Smooth muscle cell (in vitro differentiated cells): ENCODE measurements around the gene PRR36. TPM values are rescaled to one million over a fixed set of nuclear protein-coding genes. Genes with fewer than 3 reads are reported as not detected.

Experiments used
- DNase-seq: peaks from one replicate; lab custom pipeline; 2025; ENCODE audit not compliant: unreplicated experiment; lab: John Stamatoyannopoulos, UW
- H2AFZ ChIP-seq: fragments of 200-600 bp; sonication (generic); 2 replicates; pipeline ENCODE4 v1.6.0; 2016; ENCODE audit warnings: antibody characterized with exemption, low read depth, mild to moderate bottlenecking
- H3F3A ChIP-seq: fragments of 200-600 bp; sonication (generic); 2 replicates; pipeline ENCODE4 v1.6.0; 2017; ENCODE audit warnings: antibody characterized with exemption, low read depth
- H3K27ac ChIP-seq: fragments of 200-600 bp; sonication (generic); 2 replicates; pipeline ENCODE4 v1.5.1; 2016; ENCODE audit warnings: low read depth, mild to moderate bottlenecking
- H3K27me3 ChIP-seq: fragments of 200-600 bp; sonication (generic); 2 replicates; pipeline ENCODE4 v1.6.1; 2016; ENCODE audit warnings: low read depth, mild to moderate bottlenecking
- H3K36me3 ChIP-seq: fragments of 200-600 bp; sonication (generic); 2 replicates; pipeline ENCODE4 v1.5.1; 2016; ENCODE audit warnings: low read depth
- H3K4me1 ChIP-seq: fragments of 200-600 bp; sonication (generic); 2 replicates; pipeline ENCODE4 v1.5.1; 2016; ENCODE audit warnings: low read depth
- H3K4me2 ChIP-seq: fragments of 200-600 bp; sonication (generic); 2 replicates; pipeline ENCODE4 v1.6.0; 2016; ENCODE audit warnings: mild to moderate bottlenecking
- H3K4me3 ChIP-seq: fragments of 200-600 bp; sonication (generic); 2 replicates; pipeline ENCODE4 v1.5.1; 2016; ENCODE audit warnings: mild to moderate bottlenecking
- H3K79me2 ChIP-seq: fragments of 200-600 bp; sonication (generic); 2 replicates; pipeline ENCODE4 v1.6.0; 2016; ENCODE audit warnings: low read depth, mild to moderate bottlenecking
- H3K9ac ChIP-seq: fragments of 200-600 bp; sonication (generic); 2 replicates; pipeline ENCODE4 v1.6.0; 2016; ENCODE audit warnings: low read depth
- H3K9me3 ChIP-seq: fragments of 200-600 bp; sonication (generic); replicated peaks from 2 replicates; pipeline ENCODE4 v1.5.1; 2016; ENCODE audit warnings: low read depth
- H4K20me1 ChIP-seq: fragments of 200-600 bp; sonication (generic); 2 replicates; pipeline ENCODE4 v1.6.0; 2016; ENCODE audit warnings: low read depth
- WGBS: methylation state at CpG from one replicate; pipeline ENCODE4 v1.1.7; 2016; ENCODE audit warnings: low lambda C conversion rate; 5-methylcytosine and 5-hydroxymethylcytosine counted together
- polyA plus RNA-seq: library from polyadenylated mRNA; unstranded; fragments of >200 nt; fragmentation: Nextera tagmentation; extraction: Ambion mirVana; gene quantifications from 2 replicates; pipeline ENCODE4 v1.2.1, GENCODE V29; 2016
- total RNA-seq: library from RNA; depleted of rRNA; stranded (reverse); fragments of >200 nt; gene quantifications from 2 replicates; pipeline ENCODE4 v1.2.3, GENCODE V29; 2014
- TF ChIP-seq, protein P1 (sequence below): fragments of 200-600 bp; sonication (generic); IDR thresholded peaks from 2 replicates; pipeline ENCODE4 v1.5.1; 2017; ENCODE audit warnings: borderline replicate concordance, mild to moderate bottlenecking, antibody characterized with exemption; ENCODE audit not compliant: insufficient read depth, poor library complexity, severe bottlenecking

Gene PRR36
- total and polyA plus RNA-seq, 2 experiments from 2014 or later = 0.13 to 0.57 TPM

DNA sequence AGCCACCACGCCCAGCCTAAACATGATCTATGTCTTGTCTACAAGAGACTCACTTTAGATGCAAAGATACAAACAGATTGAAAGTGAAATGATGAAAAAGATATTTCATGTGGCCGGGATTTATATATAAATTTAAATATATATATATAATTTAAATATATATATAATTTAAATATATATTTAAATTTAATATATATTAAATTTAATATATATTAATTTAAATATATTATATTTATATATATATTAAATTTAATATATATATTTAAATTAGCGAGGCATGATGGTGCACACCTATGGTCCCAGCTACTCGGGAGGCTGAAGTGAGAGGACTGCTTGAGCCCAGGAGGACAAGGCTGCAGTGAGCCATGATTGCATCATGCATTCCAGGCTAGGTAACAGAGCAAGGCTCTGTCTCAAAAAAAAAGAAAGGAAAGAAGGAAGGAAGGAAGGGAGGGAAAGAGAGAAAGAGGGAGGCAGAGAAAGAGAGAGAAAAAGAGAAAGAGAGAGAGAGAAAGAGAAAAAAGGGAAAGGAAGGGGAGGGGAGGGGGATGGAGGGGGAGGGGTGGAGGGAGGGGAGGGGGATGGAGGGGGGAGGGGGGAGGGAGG lies 51.2 kb downstream of the PRR36 start:
- H4K20me1 ChIP-seq = no peaks in the 10 kb centered on the region
- WGBS = 95% methylated on average over 4 of the region's 4 CpGs

GRCh38 chr19:7820588-7820987 lies 53.6 kb downstream of the PRR36 start:
- WGBS = 64% methylated on average over 3 of the region's 3 CpGs
- Histone ChIP-seq H3K9me3 (no peaks in the 10 kb centered on the region), H3K27ac (no peak overlapping the region)

More for the DNA sequence above, 51.2 kb downstream of the PRR36 start:
- DNase-seq = no peak
- Histone ChIP-seq H3K9me3 (no peaks in the 10 kb centered on the region), H3F3A (no peaks in the 10 kb centered on the region), H3K79me2 (no peaks in the 10 kb centered on the region), H3K4me2 (no peak overlapping the region), H3K36me3 (no peaks in the 10 kb centered on the region), H3K4me3 (no peak overlapping the region), H3K9ac (no peak overlapping the region), H3K27ac (no peak overlapping the region), H2AFZ (no peak overlapping the region), H3K27me3 (no peaks in the 10 kb centered on the region), H3K4me1 (no peaks in the 10 kb centered on the region)
- TF ChIP-seq, protein P1, sequence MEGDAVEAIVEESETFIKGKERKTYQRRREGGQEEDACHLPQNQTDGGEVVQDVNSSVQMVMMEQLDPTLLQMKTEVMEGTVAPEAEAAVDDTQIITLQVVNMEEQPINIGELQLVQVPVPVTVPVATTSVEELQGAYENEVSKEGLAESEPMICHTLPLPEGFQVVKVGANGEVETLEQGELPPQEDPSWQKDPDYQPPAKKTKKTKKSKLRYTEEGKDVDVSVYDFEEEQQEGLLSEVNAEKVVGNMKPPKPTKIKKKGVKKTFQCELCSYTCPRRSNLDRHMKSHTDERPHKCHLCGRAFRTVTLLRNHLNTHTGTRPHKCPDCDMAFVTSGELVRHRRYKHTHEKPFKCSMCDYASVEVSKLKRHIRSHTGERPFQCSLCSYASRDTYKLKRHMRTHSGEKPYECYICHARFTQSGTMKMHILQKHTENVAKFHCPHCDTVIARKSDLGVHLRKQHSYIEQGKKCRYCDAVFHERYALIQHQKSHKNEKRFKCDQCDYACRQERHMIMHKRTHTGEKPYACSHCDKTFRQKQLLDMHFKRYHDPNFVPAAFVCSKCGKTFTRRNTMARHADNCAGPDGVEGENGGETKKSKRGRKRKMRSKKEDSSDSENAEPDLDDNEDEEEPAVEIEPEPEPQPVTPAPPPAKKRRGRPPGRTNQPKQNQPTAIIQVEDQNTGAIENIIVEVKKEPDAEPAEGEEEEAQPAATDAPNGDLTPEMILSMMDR = no peak

DNA sequence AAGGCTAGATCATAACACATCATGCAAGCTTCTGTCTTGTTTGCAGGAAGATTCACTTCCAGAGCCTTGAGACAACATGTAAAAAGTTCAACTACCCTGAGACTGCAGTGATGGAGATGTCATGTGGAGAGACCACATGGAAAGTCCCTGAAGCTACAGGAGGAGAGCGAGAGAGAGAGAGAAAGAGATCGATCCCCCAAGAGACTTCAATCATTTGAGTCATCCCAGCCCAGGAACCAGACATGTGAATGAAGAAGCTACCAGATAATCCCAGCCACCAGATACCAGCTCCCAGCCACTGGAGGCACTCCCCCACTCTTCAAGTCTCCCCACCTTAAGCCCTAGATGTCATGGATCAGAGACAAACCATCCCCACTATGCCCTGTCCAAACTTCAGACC lies 54.9 kb downstream of the PRR36 start:
- no peak overlapping the region for H3K27ac ChIP-seq
- WGBS = 71% methylated on average over 2 of the region's 2 CpGs
- TF ChIP-seq, protein P1 = no peak
- no peaks in the 10 kb centered on the region for H3F3A ChIP-seq
- DNase-seq = no peak
- H2AFZ ChIP-seq = no peak overlapping the region
- no peaks in the 10 kb centered on the region for H3K36me3 ChIP-seq
- no peaks in the 10 kb centered on the region for H4K20me1 ChIP-seq
- H3K9me3 ChIP-seq = no peaks in the 10 kb centered on the region
- H3K79me2 ChIP-seq = no peaks in the 10 kb centered on the region
- H3K9ac ChIP-seq = no peak overlapping the region
- H3K4me1 ChIP-seq = no peaks in the 10 kb centered on the region
- H3K4me2 ChIP-seq = no peak overlapping the region
- no peaks in the 10 kb centered on the region for H3K27me3 ChIP-seq
- H3K4me3 ChIP-seq = no peak overlapping the region

More at GRCh38 chr19:7820588-7820987, 53.6 kb downstream of the PRR36 start:
- Histone ChIP-seq H3F3A (no peaks in the 10 kb centered on the region), H2AFZ (no peak overlapping the region), H4K20me1 (no peaks in the 10 kb centered on the region), H3K36me3 (no peaks in the 10 kb centered on the region), H3K4me3 (no peak overlapping the region), H3K4me2 (no peak overlapping the region), H3K79me2 (no peaks in the 10 kb centered on the region), H3K4me1 (no peaks in the 10 kb centered on the region), H3K27me3 (no peaks in the 10 kb centered on the region), H3K9ac (no peak overlapping the region)
- DNase-seq = no peak
- TF ChIP-seq, protein P1 = no peak

- Histone ChIP-seq H4K20me1 (no peaks in the 10 kb centered on the region), H3K4me3 (no peak overlapping the region), H3K9me3 (no peaks in the 10 kb centered on the region), H2AFZ (no peak overlapping the region), H3K79me2 (no peaks in the 10 kb centered on the region), H3K27ac (no peak overlapping the region), H3K4me1 (no peaks in the 10 kb centered on the region), H3K27me3 (no peaks in the 10 kb centered on the region), H3K9ac (no peak overlapping the region), H3F3A (no peaks in the 10 kb centered on the region), H3K4me2 (no peak overlapping the region), H3K36me3 (no peaks in the 10 kb centered on the region)
- TF ChIP-seq, protein P1 = no peak
- no peak for DNase-seq
- 45% methylated on average over 2 of the region's 2 CpGs for WGBS
Observed at GRCh38 chr19:7818806-7819205, 55.4 kb downstream of the PRR36 start.
